Lower lobe of right lung (tissue), 2 donors: Measurements from ENCODE around the gene RNF144B. TPM values are rescaled to one million over a fixed set of nuclear protein-coding genes. Genes with fewer than 3 reads are reported as not detected.
A peak's percentile ranks its signal among the peaks of the same experiment; 100 is the strongest.

ENCODE experiments used
- ATAC-seq, 2 donors: fragments of 200-7000 bp; cut with Tn5 transposase; one replicate each; pipeline ENCODE4 v1.9.1; 2020 to 2022; ENCODE audit warnings: mild to moderate bottlenecking in 2 of 2, moderate library complexity in 2 of 2
- DNase-seq: peaks from one replicate; pipeline ENCODE4 v3.0.0-alpha.2; 2020
- H3K27ac ChIP-seq: fragments of 200-600 bp; one replicate; pipeline ENCODE4 v1.8.0; 2022
- H3K27me3 ChIP-seq: fragments of 200-600 bp; one replicate; pipeline ENCODE4 v1.8.0; 2022; ENCODE audit warnings: low read depth
- H3K36me3 ChIP-seq: fragments of 200-600 bp; one replicate; pipeline ENCODE4 v1.8.0; 2022; ENCODE audit warnings: mild to moderate bottlenecking
- H3K4me1 ChIP-seq: fragments of 200-600 bp; one replicate; pipeline ENCODE4 v1.8.0; 2022
- H3K4me3 ChIP-seq: fragments of 200-600 bp; one replicate; pipeline ENCODE4 v1.8.0; 2022; ENCODE audit warnings: mild to moderate bottlenecking
- H3K9me3 ChIP-seq: fragments of 200-600 bp; one replicate; pipeline ENCODE4 v1.8.0; 2022
- CTCF ChIP-seq: fragments of 200-600 bp; IDR thresholded peaks from one replicate; pipeline ENCODE4 v1.8.0; 2022; ENCODE audit warnings: antibody characterized with exemption, mild to moderate bottlenecking
- intact Hi-C: fragments of 100-400 bp; cut with DNase I; formaldehyde crosslinking; loops from one replicate; pipeline ENCODE4 v1.11.0; 2022
- total RNA-seq: library from RNA; stranded (reverse); fragmentation: NEBNext Ultra II Directional; extraction: Animal tissue kit (Norgen Biotek cat#: 25700); gene quantifications from one replicate; pipeline ENCODE4 v1.2.1, GENCODE V29; 2021
- donor health status: DM: no; HTN: yes; CAD: no; lungs with severe emphysema.

RNF144B gene
- total RNA-seq, 1 donor from 2014 or later = 109 TPM

GRCh38 chr6:18485660-18486435 is 98.7 kb downstream of the RNF144B start:
- ATAC-seq = no peak
- H3K27me3 ChIP-seq = no peaks in the 10 kb centered on the region
- no peaks in the 10 kb centered on the region for H3K36me3 ChIP-seq
- no peak overlapping the region for H3K4me3 ChIP-seq
- DNase-seq = no peak
- no peaks in the 10 kb centered on the region for H3K4me1 ChIP-seq
- intact Hi-C loops = no loop called here
- TF ChIP-seq CTCF = no peak
- H3K9me3 ChIP-seq = no peaks in the 10 kb centered on the region
- H3K27ac ChIP-seq = no peak overlapping the region

- no peaks in the 10 kb centered on the region for H3K36me3 ChIP-seq
- H3K4me1 ChIP-seq = peaks cover under 1% of the 10 kb centered on the region
- intact Hi-C loops = no loop called here
- TF ChIP-seq CTCF = no peak
- ATAC-seq (no peak), DNase-seq (no peak)
- H3K9me3 ChIP-seq = no peaks in the 10 kb centered on the region
- no peak overlapping the region for H3K4me3 ChIP-seq
- H3K27me3 ChIP-seq = no peaks in the 10 kb centered on the region
- no peak overlapping the region for H3K27ac ChIP-seq
These were observed 100.9 kb downstream of the RNF144B start for GRCh38 chr6:18488004-18488403.

GRCh38 chr6:18488526-18489270 is 101.5 kb downstream of the RNF144B start:
- no peak for TF ChIP-seq CTCF
- peak; percentile 18 to 24 for ATAC-seq
- Histone ChIP-seq H3K27me3 (no peaks in the 10 kb centered on the region), H3K36me3 (no peaks in the 10 kb centered on the region), H3K4me1 (peaks cover 5% of the 10 kb centered on the region), H3K27ac (no peak overlapping the region), H3K4me3 (no peak overlapping the region), H3K9me3 (no peaks in the 10 kb centered on the region)
- intact Hi-C loops = no loop called here
- DNase-seq = no peak

- ATAC-seq = no peak
- DNase-seq = no peak
- TF ChIP-seq CTCF = no peak
- Histone ChIP-seq H3K9me3 (no peaks in the 10 kb centered on the region), H3K36me3 (no peaks in the 10 kb centered on the region), H3K4me3 (no peak overlapping the region), H3K27ac (no peak overlapping the region), H3K27me3 (no peaks in the 10 kb centered on the region), H3K4me1 (peaks cover 10% of the 10 kb centered on the region)
- intact Hi-C loops = no loop called here
These were observed 102.2 kb downstream of the RNF144B start for GRCh38 chr6:18489335-18489734.

GRCh38 chr6:18491308-18492045 is 104.3 kb downstream of the RNF144B start:
- DNase-seq = no peak
- no peak overlapping the region for H3K4me3 ChIP-seq
- H3K9me3 ChIP-seq = no peaks in the 10 kb centered on the region
- H3K36me3 ChIP-seq = no peaks in the 10 kb centered on the region
- no peaks in the 10 kb centered on the region for H3K27me3 ChIP-seq
- H3K4me1 ChIP-seq = peaks cover 12% of the 10 kb centered on the region
- no peak for TF ChIP-seq CTCF
- peak overlapping the region; percentile 8 for H3K27ac ChIP-seq
- intact Hi-C loops = no loop called here
- ATAC-seq = no peak
